ENCODE measurements around the gene SYNCRIP. TPM values are rescaled to one million over a fixed set of nuclear protein-coding genes. Genes with fewer than 3 reads are reported as not detected.

Gene SYNCRIP
- total and polyA plus RNA-seq, 4 donors = 27.8 to 41.7 (median 30.4) TPM

DNA sequence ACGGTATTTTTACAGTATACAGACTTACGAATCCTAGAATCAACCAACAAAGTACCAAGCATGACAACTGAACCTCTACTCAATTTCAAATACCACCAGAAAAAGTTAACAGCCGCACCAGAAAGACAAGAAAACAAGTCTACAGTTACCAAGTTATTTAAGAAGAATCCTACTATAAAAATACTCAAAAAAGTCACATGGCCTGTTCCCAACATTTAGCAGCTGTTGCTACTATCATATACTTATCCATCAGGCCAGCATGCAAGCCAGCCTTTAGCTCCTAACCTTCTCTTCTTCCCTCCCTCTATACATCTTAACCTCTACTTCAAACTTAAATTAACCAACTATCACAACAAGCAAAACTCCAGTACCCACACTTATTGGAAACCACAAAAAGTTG is 1.9 kb downstream of the SYNCRIP start:
- no peaks in the 10 kb centered on the region for H3K9me3 ChIP-seq (ENCODE audit: control insufficient read depth in 4 of 4, low read length in 3 of 4)
- TF ChIP-seq ATF3 (IDR thresholded peaks at IDR 0.05) = no peak
- TF ChIP-seq RAD21 (IDR thresholded peaks at IDR 0.05) = no peak
- H3K9ac ChIP-seq (ENCODE audit: low read depth in 1 of 2, low read length in 2 of 2) = no peak overlapping the region
- peaks cover 1 to 20% (median 11%) of the 10 kb centered on the region in 4 donors for H3K4me1 ChIP-seq (ENCODE audit: control insufficient read depth in 4 of 4, insufficient read depth in 4 of 4, low read length in 3 of 4)
- H3K4me3 ChIP-seq (ENCODE audit: low read depth in 1 of 3, low read length in 3 of 3) = peak overlapping the region; percentile 77 to 97 (median 96)
- DNase-seq (ENCODE audit: low spot score) = no peak
- no peak overlapping the region for H3K27ac ChIP-seq (ENCODE audit: low read depth in 1 of 2, low read length in 2 of 2)
- H3K27me3 ChIP-seq (ENCODE audit: control insufficient read depth in 4 of 4, insufficient read depth in 4 of 4, low read length in 3 of 4) = no peaks in the 10 kb centered on the region
- WGBS = 57% methylated on average over 3 of the region's 3 CpGs
- H3K36me3 ChIP-seq (ENCODE audit: control insufficient read depth in 4 of 4, insufficient read depth in 3 of 4, low read depth in 1 of 4, low read length in 3 of 4) = peaks cover 5 to 29% (median 19%) of the 10 kb centered on the region in 4 donors

DNA sequence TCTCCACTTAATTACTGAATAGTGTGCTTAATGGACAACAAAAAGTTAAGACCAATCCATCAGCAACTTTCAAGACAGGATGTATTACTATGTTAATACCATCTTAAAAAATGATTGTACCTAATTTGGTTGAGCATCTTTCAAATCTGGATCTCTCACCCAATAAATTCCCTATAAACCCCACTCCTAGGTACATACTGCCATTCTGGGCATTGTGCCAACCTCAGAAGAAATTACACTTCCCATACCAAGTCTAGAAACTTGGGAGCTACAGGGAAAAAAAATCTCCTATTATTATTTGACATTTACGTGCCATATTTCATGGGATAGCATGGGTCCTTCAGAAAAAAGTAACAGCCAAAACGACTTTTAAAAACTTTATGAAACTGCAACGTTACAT is 5.1 kb downstream of the SYNCRIP start:
- Histone ChIP-seq H3K27ac (ENCODE audit: low read depth in 1 of 2, low read length in 2 of 2) (no peak overlapping the region), H3K4me3 (ENCODE audit: low read depth in 1 of 3, low read length in 3 of 3) (no peak overlapping the region), H3K36me3 (ENCODE audit: control insufficient read depth in 4 of 4, insufficient read depth in 3 of 4, low read depth in 1 of 4, low read length in 3 of 4) (peaks cover 7 to 52% (median 32%) of the 10 kb centered on the region in 4 donors), H3K9ac (ENCODE audit: low read depth in 1 of 2, low read length in 2 of 2) (no peak overlapping the region), H3K27me3 (ENCODE audit: control insufficient read depth in 4 of 4, insufficient read depth in 4 of 4, low read length in 3 of 4) (no peaks in the 10 kb centered on the region), H3K9me3 (ENCODE audit: control insufficient read depth in 4 of 4, low read length in 3 of 4) (no peaks in the 10 kb centered on the region), H3K4me1 (ENCODE audit: control insufficient read depth in 4 of 4, insufficient read depth in 4 of 4, low read length in 3 of 4) (peaks cover 0 to 13% (median 8%) of the 10 kb centered on the region in 4 donors)
- no peak for DNase-seq (ENCODE audit: low spot score)
- no peak for TF ChIP-seq GABPA (IDR thresholded peaks at IDR 0.05 in 1 of 2, conservative IDR thresholded peaks at IDR 0.05 in 1 of 2)
- TF ChIP-seq EGR1 (IDR thresholded peaks at IDR 0.05; ENCODE audit: low read depth in 2 of 2) = no peak
- TF ChIP-seq, protein P1, sequence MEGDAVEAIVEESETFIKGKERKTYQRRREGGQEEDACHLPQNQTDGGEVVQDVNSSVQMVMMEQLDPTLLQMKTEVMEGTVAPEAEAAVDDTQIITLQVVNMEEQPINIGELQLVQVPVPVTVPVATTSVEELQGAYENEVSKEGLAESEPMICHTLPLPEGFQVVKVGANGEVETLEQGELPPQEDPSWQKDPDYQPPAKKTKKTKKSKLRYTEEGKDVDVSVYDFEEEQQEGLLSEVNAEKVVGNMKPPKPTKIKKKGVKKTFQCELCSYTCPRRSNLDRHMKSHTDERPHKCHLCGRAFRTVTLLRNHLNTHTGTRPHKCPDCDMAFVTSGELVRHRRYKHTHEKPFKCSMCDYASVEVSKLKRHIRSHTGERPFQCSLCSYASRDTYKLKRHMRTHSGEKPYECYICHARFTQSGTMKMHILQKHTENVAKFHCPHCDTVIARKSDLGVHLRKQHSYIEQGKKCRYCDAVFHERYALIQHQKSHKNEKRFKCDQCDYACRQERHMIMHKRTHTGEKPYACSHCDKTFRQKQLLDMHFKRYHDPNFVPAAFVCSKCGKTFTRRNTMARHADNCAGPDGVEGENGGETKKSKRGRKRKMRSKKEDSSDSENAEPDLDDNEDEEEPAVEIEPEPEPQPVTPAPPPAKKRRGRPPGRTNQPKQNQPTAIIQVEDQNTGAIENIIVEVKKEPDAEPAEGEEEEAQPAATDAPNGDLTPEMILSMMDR (IDR thresholded peaks at IDR 0.05; ENCODE audit: low read depth, low read length, missing input control) = no peak
- no peak for TF ChIP-seq ATF3 (IDR thresholded peaks at IDR 0.05)
- TF ChIP-seq RXRA (IDR thresholded peaks at IDR 0.05) = no peak
- no peak for TF ChIP-seq YY1 (IDR thresholded peaks at IDR 0.05)
- TF ChIP-seq HNF4G (IDR thresholded peaks at IDR 0.05) = no peak
- no peak for TF ChIP-seq NR2F2 (IDR thresholded peaks at IDR 0.05)
- no peak for TF ChIP-seq HNF4A (conservative IDR thresholded peaks at IDR 0.05)
- no peak for TF ChIP-seq SP1 (IDR thresholded peaks at IDR 0.05)
- TF ChIP-seq JUND (IDR thresholded peaks at IDR 0.05) = no peak
- 69% methylated on average over 3 of the region's 3 CpGs for WGBS

DNA sequence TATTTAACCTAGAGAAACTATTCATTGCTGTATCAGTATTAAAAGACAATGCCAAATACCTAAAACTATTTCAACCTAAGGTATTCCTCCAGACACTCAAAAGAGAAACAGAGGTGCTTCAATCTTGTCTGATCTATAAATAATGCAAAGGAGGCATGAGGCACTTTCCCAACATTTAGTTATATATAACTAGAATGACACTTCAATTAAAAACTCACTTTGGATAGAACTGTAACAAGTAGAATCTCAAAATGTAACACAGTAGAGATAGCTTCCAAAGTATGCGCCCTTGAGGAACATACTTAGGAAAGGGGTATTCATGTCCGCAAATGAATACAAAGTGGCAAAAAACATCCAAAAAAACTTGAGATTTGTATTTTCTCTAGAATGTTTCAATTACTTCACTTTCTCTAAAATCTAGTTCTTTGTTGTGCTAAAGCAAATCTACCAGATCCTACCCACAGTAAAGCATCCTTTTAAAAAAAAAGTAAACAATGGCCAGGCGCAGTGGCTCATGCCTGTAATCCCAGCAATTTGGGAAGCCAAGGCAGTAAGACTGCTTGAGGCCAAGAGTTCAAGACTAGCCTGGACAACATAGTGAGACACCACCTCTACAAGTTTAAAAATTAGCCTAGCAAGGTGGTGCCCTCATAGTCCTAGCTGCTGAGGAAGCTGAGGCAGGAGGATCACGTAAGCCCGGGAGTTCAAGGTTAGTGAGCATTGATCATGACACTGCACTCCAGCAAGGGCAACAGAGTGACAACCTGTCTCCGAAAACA is 10.3 kb downstream of the SYNCRIP start:
- H3K9me3 ChIP-seq (ENCODE audit: control insufficient read depth in 4 of 4, low read length in 3 of 4) = no peaks in the 10 kb centered on the region
- no peaks in the 10 kb centered on the region for H3K27me3 ChIP-seq (ENCODE audit: control insufficient read depth in 4 of 4, insufficient read depth in 4 of 4, low read length in 3 of 4)
- no peak overlapping the region for H3K27ac ChIP-seq (ENCODE audit: low read depth in 1 of 2, low read length in 2 of 2)
- TF ChIP-seq GABPA (IDR thresholded peaks at IDR 0.05 in 1 of 2, conservative IDR thresholded peaks at IDR 0.05 in 1 of 2) (no peak), TAF1 (conservative IDR thresholded peaks at IDR 0.05) (no peak), JUND (IDR thresholded peaks at IDR 0.05) (no peak), RAD21 (IDR thresholded peaks at IDR 0.05) (no peak), ATF3 (IDR thresholded peaks at IDR 0.05) (no peak), YY1 (IDR thresholded peaks at IDR 0.05) (no peak), RXRA (IDR thresholded peaks at IDR 0.05) (no peak), NR2F2 (IDR thresholded peaks at IDR 0.05) (no peak), HNF4A (conservative IDR thresholded peaks at IDR 0.05) (no peak), FOXA1 (IDR thresholded peaks at IDR 0.05) (no peak), EGR1 (IDR thresholded peaks at IDR 0.05; ENCODE audit: low read depth in 2 of 2) (no peak), FOXA2 (IDR thresholded peaks at IDR 0.05) (no peak), HNF4G (IDR thresholded peaks at IDR 0.05) (no peak)
- TF ChIP-seq, protein P2, sequence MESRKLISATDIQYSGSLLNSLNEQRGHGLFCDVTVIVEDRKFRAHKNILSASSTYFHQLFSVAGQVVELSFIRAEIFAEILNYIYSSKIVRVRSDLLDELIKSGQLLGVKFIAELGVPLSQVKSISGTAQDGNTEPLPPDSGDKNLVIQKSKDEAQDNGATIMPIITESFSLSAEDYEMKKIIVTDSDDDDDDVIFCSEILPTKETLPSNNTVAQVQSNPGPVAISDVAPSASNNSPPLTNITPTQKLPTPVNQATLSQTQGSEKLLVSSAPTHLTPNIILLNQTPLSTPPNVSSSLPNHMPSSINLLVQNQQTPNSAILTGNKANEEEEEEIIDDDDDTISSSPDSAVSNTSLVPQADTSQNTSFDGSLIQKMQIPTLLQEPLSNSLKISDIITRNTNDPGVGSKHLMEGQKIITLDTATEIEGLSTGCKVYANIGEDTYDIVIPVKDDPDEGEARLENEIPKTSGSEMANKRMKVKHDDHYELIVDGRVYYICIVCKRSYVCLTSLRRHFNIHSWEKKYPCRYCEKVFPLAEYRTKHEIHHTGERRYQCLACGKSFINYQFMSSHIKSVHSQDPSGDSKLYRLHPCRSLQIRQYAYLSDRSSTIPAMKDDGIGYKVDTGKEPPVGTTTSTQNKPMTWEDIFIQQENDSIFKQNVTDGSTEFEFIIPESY (IDR thresholded peaks at IDR 0.05) = no peak
- TF ChIP-seq, protein P3, sequence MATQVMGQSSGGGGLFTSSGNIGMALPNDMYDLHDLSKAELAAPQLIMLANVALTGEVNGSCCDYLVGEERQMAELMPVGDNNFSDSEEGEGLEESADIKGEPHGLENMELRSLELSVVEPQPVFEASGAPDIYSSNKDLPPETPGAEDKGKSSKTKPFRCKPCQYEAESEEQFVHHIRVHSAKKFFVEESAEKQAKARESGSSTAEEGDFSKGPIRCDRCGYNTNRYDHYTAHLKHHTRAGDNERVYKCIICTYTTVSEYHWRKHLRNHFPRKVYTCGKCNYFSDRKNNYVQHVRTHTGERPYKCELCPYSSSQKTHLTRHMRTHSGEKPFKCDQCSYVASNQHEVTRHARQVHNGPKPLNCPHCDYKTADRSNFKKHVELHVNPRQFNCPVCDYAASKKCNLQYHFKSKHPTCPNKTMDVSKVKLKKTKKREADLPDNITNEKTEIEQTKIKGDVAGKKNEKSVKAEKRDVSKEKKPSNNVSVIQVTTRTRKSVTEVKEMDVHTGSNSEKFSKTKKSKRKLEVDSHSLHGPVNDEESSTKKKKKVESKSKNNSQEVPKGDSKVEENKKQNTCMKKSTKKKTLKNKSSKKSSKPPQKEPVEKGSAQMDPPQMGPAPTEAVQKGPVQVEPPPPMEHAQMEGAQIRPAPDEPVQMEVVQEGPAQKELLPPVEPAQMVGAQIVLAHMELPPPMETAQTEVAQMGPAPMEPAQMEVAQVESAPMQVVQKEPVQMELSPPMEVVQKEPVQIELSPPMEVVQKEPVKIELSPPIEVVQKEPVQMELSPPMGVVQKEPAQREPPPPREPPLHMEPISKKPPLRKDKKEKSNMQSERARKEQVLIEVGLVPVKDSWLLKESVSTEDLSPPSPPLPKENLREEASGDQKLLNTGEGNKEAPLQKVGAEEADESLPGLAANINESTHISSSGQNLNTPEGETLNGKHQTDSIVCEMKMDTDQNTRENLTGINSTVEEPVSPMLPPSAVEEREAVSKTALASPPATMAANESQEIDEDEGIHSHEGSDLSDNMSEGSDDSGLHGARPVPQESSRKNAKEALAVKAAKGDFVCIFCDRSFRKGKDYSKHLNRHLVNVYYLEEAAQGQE (IDR thresholded peaks at IDR 0.05) = no peak
- TF ChIP-seq, protein P4, sequence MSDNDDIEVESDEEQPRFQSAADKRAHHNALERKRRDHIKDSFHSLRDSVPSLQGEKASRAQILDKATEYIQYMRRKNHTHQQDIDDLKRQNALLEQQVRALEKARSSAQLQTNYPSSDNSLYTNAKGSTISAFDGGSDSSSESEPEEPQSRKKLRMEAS (IDR thresholded peaks at IDR 0.05) = no peak
- H3K9ac ChIP-seq (ENCODE audit: low read depth in 1 of 2, low read length in 2 of 2) = no peak overlapping the region
- H3K36me3 ChIP-seq (ENCODE audit: control insufficient read depth in 4 of 4, insufficient read depth in 3 of 4, low read depth in 1 of 4, low read length in 3 of 4) = peaks cover 18 to 65% (median 55%) of the 10 kb centered on the region in 4 donors
- WGBS = 87% methylated on average over 6 of the region's 6 CpGs
- no peak for DNase-seq (ENCODE audit: low spot score)
- peaks cover 0 to under 1% (median 0%) of the 10 kb centered on the region in 4 donors for H3K4me1 ChIP-seq (ENCODE audit: control insufficient read depth in 4 of 4, insufficient read depth in 4 of 4, low read length in 3 of 4)
- H3K4me3 ChIP-seq (ENCODE audit: low read depth in 1 of 3, low read length in 3 of 3) = no peak overlapping the region

Data from liver (tissue), 9 donors.